HG03196 (cell line): ENCODE measurements around the gene ACCSL.

ENCODE experiments used
- ATAC-seq: cut with Tn5 transposase; IDR thresholded peaks from one replicate; pipeline ENCODE4 v1.9.1; 2021; ENCODE audit not compliant: unreplicated experiment

ACCSL gene

DNA sequence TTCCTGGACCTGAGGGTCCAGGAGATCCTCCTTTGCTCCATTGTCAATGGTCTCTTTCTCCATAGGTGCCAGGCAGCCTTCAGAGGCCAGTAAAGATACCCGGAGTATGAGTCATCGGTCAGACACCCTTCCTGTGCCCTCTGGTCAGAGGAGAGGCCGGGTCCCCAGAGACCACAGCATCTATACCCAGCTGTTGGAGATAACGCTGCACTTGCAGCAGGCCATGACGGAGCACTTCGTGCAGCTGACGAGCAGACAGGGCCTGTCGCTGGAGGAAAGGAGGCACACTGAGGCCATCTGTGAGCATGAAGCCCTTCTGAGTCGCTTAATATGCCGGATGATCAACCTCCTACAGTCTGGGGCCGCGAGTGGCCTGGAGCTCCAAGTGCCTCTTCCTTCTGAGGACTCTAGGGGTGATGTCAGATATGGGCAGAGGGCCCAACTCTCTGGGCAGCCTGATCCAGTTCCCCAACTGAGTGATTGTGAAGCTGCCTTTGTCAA is at the start of gene ACCSL:
ACCSL (plus strand) TSS at position 51 of the 501 bp plus-strand sequence; CDS start at position 107, 56 bp downstream.
- no peak for ATAC-seq

DNA sequence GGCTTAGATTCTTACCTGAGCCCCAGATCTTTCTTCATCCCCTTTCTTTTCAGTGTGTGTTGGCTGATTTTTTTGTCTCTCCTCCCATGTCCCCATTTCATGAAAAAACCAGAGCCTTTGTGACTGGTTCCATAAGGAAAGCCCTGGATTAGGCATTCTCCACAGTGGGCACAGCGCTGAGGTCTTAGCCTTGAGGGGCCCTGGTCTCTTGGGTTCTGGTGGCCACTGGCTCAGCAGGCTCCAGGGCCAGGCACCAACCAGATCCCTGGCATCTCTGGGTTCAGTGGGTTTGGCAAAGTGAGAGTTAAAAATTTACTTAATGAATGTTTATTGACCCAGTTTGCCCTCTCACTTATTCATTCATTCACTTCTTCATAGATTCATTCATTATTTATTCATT is 49.5 kb upstream of the ACCSL start:
- no peak for ATAC-seq

DNA sequence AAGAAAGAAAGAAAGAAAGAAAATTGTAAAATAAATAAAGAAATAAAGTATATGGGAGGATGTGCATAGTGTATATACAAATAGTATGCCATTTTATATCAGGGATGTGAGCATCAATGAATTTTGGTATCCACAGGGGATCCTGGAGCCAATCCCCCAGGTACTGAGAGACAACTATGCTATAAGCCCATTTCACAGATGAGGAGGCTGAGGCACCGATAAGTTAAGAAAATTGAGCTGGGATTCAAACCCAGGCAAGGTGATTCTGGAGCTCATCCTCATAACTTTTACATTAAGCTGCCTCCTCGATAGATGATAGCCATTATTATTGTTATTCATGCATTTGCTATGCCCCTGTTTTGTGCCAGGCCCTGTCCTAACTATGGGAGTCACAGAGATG is 47.0 kb upstream of the ACCSL start:
- no peak for ATAC-seq

DNA sequence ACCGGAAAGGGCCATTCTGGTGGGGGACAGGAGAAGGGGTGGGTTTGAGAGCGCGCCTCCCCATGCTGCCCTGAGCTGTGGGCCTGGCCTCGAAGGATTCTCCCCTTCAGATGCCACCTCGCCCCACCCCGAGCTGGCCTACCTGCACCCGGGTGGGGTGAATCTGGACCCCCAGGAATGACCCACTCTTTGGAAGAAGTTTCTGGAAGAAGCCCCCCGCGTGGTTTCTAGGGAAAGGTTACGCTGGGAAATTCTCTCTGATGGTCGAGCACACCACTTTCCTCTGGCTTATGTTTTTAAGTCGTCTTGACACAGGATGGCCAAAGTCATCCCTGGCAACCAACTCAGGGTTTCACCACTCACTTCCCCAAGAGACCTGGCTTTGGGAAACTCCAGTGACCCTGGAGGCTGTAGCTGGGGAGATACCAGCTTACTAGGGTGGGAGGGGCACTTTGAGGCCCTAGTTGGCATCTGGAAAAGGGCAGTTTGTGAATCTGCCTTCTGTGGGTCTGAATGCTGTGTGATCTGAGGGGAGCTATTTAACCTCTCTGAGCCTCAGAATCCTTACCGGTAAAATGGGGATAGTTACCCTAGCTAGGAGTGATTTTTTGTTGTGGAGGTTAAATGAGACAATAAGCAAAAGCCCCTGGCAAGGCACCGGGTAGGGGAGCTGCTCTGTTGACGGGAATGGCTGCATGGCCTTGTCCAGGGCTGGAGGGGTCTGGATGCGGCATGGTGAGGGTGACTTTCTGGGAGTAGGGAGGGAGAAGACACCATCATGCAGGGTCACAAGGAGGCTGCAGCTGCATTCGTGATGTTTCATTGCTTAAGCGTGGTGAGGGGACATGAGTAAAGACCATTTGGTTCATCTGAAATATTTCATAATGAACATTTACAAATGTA is 45.3 kb upstream of the ACCSL start:
- no peak for ATAC-seq

DNA sequence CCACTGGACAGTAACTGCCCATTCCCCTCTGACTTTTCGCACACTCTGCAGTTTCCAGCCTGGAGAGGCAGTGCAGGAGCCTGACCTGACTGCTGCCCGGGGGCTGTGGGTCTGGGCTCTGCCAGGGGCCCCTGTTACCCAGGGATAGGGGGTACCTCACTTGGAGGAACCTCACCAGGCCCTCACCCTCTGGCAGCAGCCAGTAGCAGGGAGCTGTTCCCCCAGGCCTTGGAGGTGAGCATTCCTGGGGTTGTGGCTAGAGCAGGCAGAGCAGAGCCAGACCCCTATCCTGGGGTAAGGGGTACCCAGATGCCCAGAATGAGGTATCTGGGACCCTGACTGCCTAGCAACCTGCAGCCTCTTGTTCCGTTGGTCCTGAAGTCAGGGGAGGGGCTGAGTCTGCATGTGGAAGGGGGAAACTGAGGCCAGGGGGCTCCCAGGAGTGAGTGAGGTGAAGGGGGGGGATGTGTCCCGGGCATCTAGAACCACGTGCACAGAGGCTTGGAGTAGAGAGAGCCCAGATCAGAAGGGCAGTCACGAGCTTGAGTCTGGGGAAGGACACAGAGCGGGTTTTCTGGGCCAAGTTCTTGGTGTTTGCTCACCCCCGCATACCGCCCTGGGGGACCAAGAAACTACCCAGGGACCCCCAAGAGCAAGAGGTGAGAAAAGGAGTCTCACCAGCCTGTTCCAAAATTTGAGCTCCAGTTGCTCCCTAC is 43.9 kb upstream of the ACCSL start:
- no peak for ATAC-seq

DNA sequence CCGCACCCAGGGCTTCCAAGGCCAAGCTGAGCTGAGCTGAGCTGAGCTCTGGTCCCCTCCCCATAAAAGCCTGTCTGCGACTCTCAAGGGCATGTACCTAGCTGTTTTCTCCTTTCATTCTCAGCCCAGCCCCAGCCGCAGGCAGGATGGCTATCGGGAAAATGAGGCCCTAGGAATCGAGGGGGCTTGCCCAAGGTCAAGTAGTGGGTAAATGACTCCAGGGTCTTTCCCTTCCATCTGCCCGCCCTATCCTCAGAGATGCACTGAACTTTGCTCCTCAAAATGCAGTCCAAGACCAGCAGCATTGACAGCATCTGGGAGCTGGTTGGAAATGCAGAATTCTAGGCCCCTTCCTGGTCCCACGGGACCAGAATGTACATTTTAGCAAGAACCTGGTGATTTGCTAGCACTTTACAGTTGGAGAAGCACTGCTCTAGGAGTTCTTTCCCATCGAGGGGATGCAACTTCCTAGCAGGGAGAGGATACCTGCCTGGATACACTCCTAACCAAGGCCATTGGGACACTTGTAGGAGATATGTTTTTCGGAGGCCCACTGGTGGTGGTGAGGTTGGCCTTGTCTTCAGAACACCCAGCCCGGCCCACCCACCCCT is 43.2 kb upstream of the ACCSL start:
- ATAC-seq, result no peak

DNA sequence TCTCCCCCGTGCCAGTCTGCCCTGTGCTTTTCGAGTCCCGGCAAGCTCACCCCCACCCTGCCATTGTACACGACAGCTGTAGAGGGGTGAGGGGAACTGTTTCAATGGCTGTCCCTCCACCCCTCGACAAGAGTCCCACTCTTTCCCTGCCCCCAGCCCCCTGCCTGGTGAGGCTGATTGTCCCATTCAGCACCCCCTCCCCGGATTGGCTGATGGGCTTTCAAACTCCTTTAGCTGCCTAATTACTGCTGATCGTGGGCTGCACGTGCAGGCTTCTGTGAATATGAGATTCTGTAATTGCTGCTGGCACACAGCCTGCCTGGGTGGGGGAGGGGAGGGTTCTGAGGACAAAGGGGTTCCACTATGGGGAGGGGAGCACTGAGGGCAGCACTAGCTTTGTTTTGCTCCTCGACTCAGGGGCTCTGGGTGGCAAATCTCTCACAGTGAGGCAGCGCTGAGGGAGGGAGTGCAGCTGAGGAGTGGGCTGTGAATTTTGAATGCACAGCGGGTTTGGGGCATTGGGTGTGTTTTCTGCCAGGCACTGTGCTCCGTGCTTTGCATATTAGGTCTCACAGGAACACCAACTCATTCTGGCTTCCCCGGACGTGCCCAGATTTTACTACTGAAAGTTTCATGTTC is 42.6 kb upstream of the ACCSL start:
- ATAC-seq, result no peak

DNA sequence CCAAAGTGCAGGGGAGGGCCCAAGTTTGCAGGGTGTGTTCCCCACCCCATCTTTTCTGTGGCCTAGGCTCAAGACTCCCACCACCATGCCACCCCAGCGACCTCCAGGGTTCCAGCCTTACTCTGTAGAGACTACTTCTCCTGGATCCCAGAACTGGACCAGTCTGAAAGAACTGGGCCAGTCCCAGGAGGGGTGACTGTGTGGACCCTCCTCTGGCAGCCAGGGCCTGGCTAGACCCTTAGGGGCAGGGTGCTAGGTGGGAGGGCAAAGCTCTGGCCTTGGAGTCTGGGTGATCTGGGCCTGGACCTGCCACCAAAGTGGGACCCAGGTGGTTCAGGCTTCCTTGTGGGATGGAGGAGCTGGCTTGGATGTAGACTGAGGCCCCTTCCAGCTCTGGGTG is 41.8 kb upstream of the ACCSL start:
- no peak for ATAC-seq

DNA sequence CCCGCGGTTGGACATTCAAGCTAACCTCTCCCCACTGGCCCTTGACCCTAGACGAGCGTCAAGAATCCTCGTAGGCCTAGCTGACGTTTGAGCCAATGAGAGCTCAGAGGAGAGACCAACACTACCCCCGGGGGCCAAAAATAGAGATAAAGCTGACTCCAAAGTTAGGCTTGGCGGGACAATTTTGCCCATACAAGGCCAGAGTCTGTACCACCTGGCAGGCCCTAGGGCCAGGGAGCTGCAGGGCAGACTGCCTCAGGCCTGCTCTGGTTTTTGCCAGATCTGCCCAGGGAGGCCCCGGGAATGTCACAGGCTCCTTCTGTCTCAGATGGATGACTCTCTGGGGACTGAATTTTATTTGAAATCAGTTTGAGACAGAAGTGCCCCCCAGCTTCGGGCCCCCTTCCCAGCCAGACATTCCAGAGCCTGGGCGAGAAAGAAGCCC is 40.8 kb upstream of the ACCSL start:
- no peak for ATAC-seq

DNA sequence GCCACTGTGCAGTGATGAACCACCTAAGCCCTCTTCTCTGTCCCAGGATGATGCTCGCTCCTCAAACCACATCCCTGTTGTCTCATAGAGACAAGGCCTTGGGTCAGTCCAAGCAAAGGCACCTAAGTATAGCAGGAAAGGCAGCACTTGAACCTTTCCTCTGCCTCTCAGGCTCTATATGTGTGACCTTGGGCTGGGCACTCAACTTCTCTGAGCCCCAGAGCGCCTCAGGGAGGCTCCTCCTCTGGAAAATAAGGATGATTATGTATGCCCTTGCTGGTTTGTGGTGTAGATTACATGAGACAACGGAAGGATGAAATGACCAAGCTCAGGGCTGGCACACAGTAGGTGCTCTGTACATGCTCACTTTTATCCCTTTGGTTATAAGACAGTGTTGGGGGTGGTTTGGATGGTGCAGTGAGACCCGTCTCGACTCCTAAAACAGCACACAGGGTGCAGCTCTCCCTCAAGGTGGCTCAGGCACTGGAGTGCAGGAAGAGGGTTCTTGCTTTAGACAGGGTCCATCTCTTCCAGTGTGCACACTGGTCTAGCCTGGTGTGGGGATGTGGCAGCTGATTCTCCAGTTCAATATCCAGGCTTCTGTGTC is 40.2 kb upstream of the ACCSL start:
- ATAC-seq, result no peak

DNA sequence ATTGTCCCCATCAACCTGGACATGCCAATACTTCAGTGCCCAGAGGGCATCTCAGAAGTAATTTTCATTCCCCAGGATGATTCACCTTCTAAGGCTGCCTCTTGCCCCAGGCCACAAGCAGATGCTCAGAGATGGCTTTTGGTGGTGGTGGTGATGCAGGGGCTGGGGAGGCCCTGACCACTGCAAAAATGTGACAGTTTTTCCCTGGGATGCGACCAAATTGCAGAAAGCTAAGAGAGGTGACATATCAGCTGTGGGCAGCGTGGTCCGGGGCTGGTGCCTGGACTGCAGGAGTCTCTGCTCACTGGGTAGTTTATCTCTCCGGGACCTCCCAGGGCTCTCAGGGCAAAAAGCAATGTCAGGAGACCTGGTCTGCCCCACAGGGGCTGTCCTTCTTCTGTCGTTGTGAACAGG is 39.7 kb upstream of the ACCSL start:
- no peak for ATAC-seq

DNA sequence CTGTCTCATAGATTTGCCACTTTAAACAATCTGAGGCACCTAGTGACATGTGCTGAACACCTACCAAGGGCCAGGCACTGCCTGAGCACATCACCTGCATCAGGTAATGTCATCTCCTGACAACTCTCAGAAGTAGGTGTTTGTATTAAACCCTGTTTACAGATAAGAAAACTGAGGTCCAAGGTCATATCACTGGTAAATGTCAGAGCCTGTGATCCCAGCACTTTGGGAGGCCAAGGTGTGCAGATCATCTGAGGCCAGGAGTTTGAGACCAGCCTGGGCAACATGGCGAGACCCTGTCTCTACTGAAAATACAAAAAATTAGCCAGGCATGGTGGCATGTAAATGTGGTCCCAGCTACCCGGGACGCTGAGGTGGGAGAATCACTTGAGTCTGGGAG is 39.1 kb upstream of the ACCSL start:
- no peak for ATAC-seq

DNA sequence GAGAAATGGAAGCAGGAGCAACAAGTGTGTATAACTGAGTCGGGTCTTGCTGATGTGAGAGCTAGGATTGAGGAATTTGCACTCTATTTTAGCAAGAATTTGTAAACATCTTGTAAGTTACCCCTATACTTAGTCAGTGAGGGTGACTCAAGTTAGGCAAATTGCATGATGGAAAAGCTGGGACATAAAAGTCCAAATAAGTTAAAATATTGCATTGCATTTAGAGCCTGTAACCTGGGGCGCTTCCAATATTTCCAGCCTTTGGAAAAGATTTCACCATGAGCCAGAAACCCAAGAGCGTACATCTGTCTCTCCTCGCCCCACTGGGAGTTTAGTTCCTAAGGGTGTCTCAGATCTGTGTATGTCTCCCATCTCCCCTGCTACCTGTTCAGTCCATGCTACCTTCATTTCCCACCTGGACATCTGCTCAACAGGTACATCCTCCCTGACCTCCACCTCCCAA is 37.0 kb upstream of the ACCSL start:
- ATAC-seq, result no peak

DNA sequence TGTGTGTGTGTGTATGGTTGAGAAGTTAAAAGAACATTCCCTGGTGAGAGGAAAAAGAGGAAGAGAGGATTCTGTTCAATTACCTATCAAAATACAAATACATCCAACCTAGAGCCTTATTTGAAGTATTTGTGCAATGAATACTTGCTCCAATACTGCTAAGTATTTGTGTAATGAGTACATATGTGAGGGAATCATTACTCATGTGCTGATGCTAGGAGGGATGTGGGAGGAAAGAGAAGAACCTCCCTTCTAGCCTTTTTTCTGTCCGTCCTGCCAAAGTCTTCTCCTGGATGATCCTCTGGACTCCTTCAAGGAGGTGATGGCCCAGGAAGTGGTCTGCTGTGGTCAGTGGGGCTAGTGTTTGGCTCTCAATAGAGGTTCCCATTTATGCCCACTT is 36.0 kb upstream of the ACCSL start:
- no peak for ATAC-seq

DNA sequence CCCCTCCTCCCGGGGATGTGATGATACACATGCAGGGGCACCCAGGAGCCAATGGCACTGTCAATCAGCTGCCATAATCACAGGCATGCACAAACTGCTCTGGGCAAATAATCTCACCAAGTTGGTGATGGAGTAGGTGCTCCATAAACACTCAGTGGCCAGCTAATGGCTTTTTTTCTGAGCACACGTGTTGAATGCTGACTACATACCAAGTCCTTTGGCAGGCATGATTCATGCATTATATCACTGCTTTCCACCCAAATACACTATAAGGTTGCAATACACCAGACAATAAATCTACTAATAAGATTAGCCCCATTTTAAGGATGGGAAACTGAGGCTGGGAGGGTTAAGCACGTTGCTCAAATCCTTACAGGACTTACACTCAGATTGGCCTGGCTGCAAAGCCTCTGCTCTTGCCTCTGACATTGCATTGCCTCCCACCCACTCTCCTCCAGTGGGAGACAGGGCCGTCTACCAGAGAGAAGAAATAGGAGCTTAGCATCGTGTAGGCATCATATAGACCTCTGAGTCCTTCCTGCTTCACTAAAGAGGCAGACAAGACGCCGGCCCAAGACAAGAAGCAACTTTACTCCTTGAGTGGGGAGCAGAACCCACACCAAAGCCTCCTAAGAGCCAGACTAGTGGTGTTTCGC is 32.7 kb upstream of the ACCSL start:
- no peak for ATAC-seq

DNA sequence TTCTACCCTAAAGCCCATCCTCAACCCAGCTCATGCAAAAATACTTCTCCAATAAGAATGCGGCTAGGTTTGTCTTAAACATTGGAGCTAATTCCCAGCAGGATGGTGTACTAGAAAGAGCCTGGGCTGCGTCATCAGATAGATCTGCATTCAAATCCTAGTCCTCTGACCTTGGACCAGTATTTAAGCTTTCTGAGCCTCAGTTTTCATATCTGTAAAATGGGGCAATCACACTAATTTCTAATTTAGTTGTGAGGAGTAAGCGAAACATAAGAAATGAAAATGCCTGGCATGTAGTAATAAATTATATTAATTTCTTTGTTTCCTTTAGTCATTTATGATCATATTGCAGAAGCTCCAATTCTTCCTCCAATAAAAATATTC is 32.2 kb upstream of the ACCSL start:
- ATAC-seq, result no peak

DNA sequence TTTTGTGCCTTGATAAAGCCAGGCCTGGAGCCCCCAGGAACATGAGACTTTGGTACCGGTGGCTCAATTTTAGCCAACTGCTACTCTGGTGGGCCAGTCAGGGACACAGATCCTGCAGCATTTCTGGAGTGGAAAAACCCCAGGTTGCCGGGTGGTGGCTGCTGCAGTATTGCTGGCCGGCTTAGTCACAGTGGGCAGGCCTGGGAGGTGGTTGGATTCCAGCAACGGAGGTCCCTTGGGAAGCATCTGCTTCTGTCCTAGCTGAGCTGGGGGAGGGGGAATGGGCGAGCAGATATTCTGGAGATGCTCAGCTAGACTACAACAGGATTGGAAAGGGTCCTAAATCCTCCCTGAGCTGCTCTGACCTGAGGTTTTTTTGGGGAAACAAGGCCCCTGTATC is 31.6 kb upstream of the ACCSL start:
- no peak for ATAC-seq

DNA sequence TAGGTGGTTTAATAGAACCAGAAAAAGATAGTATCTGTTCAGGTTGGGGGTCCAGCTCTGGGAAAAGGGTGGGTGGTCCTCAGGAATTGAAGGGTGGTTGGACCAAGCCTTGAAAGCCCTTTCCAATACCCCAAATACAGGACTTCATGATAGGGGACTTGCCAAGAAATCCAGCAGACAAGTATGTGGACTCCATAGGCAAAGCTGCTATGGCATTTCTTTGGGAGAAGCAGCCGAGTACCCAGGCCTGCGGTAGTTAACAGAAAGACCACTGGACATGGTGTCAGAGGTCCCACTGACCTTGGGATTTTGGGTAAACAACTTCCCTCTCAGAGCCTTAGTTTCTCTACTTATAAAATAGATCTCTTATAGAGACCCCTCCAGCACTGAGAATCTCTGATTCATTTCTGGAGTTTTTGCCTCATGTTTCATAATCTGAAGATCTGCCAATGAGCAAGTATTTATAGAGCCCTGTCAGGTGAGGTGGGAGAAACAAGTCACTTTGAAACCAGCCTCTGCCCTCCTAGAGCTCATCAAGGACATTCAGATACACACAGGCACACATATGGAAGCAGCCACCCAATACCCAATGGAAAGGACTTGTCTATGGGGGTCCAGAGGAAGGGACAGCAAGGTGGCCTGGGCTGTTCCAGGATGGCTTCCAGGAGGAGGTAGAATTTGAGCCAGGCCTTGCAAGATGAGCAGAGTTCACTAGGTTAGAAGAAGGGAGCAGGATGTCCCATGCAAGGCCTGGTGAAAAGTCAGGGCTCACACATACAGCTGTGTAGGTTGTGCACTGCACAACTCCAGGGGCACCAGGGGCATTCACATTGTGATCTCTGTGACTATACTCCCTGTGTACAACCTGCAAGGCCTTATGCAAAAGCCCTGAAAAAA is 31.0 kb upstream of the ACCSL start:
- no peak for ATAC-seq

DNA sequence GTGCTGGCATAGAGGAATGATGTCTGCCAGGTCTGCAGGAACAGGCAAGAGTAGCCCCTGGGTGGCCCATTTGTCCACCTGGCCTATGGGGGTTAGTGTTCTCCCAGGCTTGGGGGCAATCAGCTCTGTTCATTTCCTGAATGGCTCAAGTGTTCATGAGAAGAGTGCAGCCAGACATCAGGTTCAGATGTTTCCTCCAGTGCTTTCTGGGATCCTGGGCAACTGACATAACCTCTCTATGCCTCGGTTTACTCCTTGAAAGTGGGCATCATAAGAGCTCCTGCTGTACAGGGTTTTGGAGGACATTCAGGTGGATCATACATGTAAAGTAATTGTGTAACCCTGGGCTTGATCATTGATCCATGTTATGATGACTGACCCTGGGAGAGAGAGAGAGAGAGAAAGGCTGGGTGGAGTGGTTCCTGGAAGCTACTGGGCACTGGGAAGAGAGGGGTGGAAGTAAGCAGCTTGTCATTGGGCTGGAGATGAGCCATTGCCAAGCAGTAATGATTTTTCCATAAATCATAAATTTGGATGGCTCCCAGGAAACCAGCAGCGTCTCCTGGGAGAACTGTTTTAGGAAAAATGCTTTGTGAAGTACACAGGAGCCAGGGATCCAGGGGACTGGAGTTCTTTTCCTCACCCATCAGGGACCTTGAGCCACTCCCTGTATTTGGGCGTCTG is 30.2 kb upstream of the ACCSL start:
- ATAC-seq, result no peak
